ENCODE data around the gene PHTF2. TPM values are rescaled to one million over a fixed set of nuclear protein-coding genes. Genes with fewer than 3 reads are reported as not detected.

PHTF2 gene
- total and polyA plus RNA-seq, 9 donors, result 7.0 to 22.2 (median 12.7) TPM

GRCh38 chr7:77766801-77767605 lies 31.6 kb upstream of the PHTF2 start:
- WGBS, 3 donors, result 94 to 95% (median 95%) methylated on average over 6 of the region's 6 CpGs
- no peak for TF ChIP-seq CTCF (IDR thresholded peaks at IDR 0.05)
- TF ChIP-seq EP300 (IDR thresholded peaks at IDR 0.05), result no peak
- TF ChIP-seq POLR2A (IDR thresholded peaks at IDR 0.05), result no peak
- Histone ChIP-seq H3K4me1 (ENCODE audit: insufficient read depth) (no peaks in the 10 kb centered on the region), H3K27me3 (no peaks in the 10 kb centered on the region), H3K27ac (no peak overlapping the region), H3K4me3 (no peak overlapping the region), H3K36me3 (no peaks in the 10 kb centered on the region), H3K9me3 (no peaks in the 10 kb centered on the region)
- no peak for DNase-seq
- intact Hi-C loops (cut with DNase I), result no loop called here

- WGBS, 3 donors, result 89 to 91% (median 91%) methylated on average over 8 of the region's 8 CpGs
- TF ChIP-seq POLR2A (IDR thresholded peaks at IDR 0.05), result no peak
- TF ChIP-seq EP300 (IDR thresholded peaks at IDR 0.05), result no peak
- no peak for TF ChIP-seq CTCF (IDR thresholded peaks at IDR 0.05)
- Histone ChIP-seq H3K4me1 (ENCODE audit: insufficient read depth) (no peaks in the 10 kb centered on the region), H3K9me3 (no peaks in the 10 kb centered on the region), H3K4me3 (no peak overlapping the region), H3K27me3 (no peaks in the 10 kb centered on the region), H3K27ac (no peak overlapping the region), H3K36me3 (no peaks in the 10 kb centered on the region)
- intact Hi-C loops (cut with DNase I), result loop anchor here in 1 of 4 donors (5.0 kb wide), 1 partner anchor 33 kb away; no protein-coding TSS in a partner anchor
- DNase-seq, result no peak
Observed at GRCh38 chr7:77770316-77770715, 28.3 kb upstream of the PHTF2 start.

- no peaks in the 10 kb centered on the region for H3K9me3 ChIP-seq
- H3K27ac ChIP-seq, result no peak overlapping the region
- no peaks in the 10 kb centered on the region for H3K4me1 ChIP-seq (ENCODE audit: insufficient read depth)
- no peak for DNase-seq
- no peaks in the 10 kb centered on the region for H3K36me3 ChIP-seq
- intact Hi-C loops (cut with DNase I), result loop anchor here in 1 of 4 donors (5.0 kb wide), 1 partner anchor 35 kb away; no protein-coding TSS in a partner anchor
- H3K4me3 ChIP-seq, result no peak overlapping the region
- H3K27me3 ChIP-seq, result no peaks in the 10 kb centered on the region
- TF ChIP-seq POLR2A (IDR thresholded peaks at IDR 0.05) (no peak), EP300 (IDR thresholded peaks at IDR 0.05) (no peak), CTCF (IDR thresholded peaks at IDR 0.05) (no peak)
Observed at GRCh38 chr7:77771901-77772300, 26.7 kb upstream of the PHTF2 start.

GRCh38 chr7:77778535-77778934 lies 20.0 kb upstream of the PHTF2 start:
- no peak overlapping the region for H3K27ac ChIP-seq
- no peaks in the 10 kb centered on the region for H3K27me3 ChIP-seq
- no peaks in the 10 kb centered on the region for H3K4me1 ChIP-seq (ENCODE audit: insufficient read depth)
- no peaks in the 10 kb centered on the region for H3K36me3 ChIP-seq
- TF ChIP-seq POLR2A (IDR thresholded peaks at IDR 0.05) (no peak), EP300 (IDR thresholded peaks at IDR 0.05) (no peak), CTCF (IDR thresholded peaks at IDR 0.05) (no peak)
- 92 to 97% (median 94%) methylated on average over 2 of the region's 2 CpGs for WGBS, 3 donors
- no peaks in the 10 kb centered on the region for H3K9me3 ChIP-seq
- intact Hi-C loops (cut with DNase I), result no loop called here
- no peak overlapping the region for H3K4me3 ChIP-seq
- no peak for DNase-seq

Measured in ovary (tissue), 9 donors.